ENCODE results near the gene MYT1.

GRCh38 chr20:64184795-64185194 lies 20.5 kb downstream of the MYT1 start:
- TF ChIP-seq REST (IDR thresholded peaks at IDR 0.05; ENCODE audit: low read depth) (no peak), POLR2A (IDR thresholded peaks at IDR 0.05; ENCODE audit: borderline replicate concordance, extremely low read depth, insufficient read depth, insufficient read length) (no peak), JUND (IDR thresholded peaks at IDR 0.05) (no peak), EZH2 (IDR thresholded peaks at IDR 0.05) (no peak), TCF7L2 (IDR thresholded peaks at IDR 0.05; ENCODE audit: borderline replicate concordance, extremely low read depth, insufficient read depth, insufficient read length) (no peak), ATF3 (IDR thresholded peaks at IDR 0.05) (no peak), SIN3A (IDR thresholded peaks at IDR 0.05; ENCODE audit: low read depth) (no peak)
- TF ChIP-seq, protein P1, sequence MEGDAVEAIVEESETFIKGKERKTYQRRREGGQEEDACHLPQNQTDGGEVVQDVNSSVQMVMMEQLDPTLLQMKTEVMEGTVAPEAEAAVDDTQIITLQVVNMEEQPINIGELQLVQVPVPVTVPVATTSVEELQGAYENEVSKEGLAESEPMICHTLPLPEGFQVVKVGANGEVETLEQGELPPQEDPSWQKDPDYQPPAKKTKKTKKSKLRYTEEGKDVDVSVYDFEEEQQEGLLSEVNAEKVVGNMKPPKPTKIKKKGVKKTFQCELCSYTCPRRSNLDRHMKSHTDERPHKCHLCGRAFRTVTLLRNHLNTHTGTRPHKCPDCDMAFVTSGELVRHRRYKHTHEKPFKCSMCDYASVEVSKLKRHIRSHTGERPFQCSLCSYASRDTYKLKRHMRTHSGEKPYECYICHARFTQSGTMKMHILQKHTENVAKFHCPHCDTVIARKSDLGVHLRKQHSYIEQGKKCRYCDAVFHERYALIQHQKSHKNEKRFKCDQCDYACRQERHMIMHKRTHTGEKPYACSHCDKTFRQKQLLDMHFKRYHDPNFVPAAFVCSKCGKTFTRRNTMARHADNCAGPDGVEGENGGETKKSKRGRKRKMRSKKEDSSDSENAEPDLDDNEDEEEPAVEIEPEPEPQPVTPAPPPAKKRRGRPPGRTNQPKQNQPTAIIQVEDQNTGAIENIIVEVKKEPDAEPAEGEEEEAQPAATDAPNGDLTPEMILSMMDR (IDR thresholded peaks at IDR 0.05 in 2 of 3, conservative IDR thresholded peaks at IDR 0.05 in 1 of 3; ENCODE audit: borderline replicate concordance in 1 of 3, insufficient read depth in 1 of 3, low read depth in 2 of 3, low read length in 2 of 3) = no peak

Data from HCT116 (cell line).